Panc1 (cell line): ENCODE results near the gene MS4A15. TPM values are rescaled to one million over a fixed set of nuclear protein-coding genes. Genes with fewer than 3 reads are reported as not detected.

Experiments
- ATAC-seq: fragments of 200-7000 bp; cut with Tn5 transposase; 2 replicates; pipeline ENCODE4 v1.9.1; 2020; ENCODE audit warnings: mild to moderate bottlenecking, moderate library complexity
- BruUV-seq: library from RNA; stranded (reverse); fragments of 400-500 nt; replicated peaks from 2 replicates; lab custom pipeline; 2021; lab: Mats Ljungman, UMichigan
- CTCF ChIA-PET: fragments of 300-600 bp; sonication (Branson Sonifier 250); formaldehyde crosslinking; loops from one replicate; lab custom pipeline; 2022; ENCODE audit warnings: antibody characterized with exemption; lab: Charles Lee
- POLR2A ChIA-PET: fragments of 300-600 bp; sonication (Branson Sonifier 250); formaldehyde crosslinking; loops from one replicate; lab custom pipeline; 2022; ENCODE audit warnings: antibody characterized with exemption; lab: Charles Lee
- DNase-seq: peaks from one replicate; pipeline ENCODE4 v3.0.0-alpha.2; 2010; ENCODE audit warnings: low read depth, low spot score
- H3K27ac ChIP-seq: 2 replicates; pipeline ENCODE4 v1.5.1; 2011; ENCODE audit warnings: mild to moderate bottlenecking, low read length, inconsistent platforms
- H3K27me3 ChIP-seq: fragments of 200-500 bp; sonication (Bioruptor generic); 2 replicates; pipeline ENCODE4 v1.6.0; 2014; ENCODE audit warnings: low read length, inconsistent platforms; ENCODE audit not compliant: control insufficient read depth, insufficient read depth
- H3K36me3 ChIP-seq: fragments of 200-500 bp; sonication (Bioruptor generic); 2 replicates; pipeline ENCODE4 v1.5.1; 2014; ENCODE audit warnings: inconsistent platforms, mild to moderate bottlenecking, low read length, moderate library complexity; ENCODE audit not compliant: control insufficient read depth, insufficient read depth
- H3K4me1 ChIP-seq: 2 replicates; pipeline ENCODE4 v1.5.1; 2011; ENCODE audit warnings: inconsistent platforms, mild to moderate bottlenecking, low read length, moderate library complexity; ENCODE audit not compliant: control insufficient read depth, insufficient read depth
- H3K4me3 ChIP-seq, 2 experiments: 2 replicates each; pipeline ENCODE4 v1.5.1; 2011 to 2012; ENCODE audit warnings: low read depth in 2 of 2, low read length in 2 of 2, mild to moderate bottlenecking in 2 of 2, inconsistent platforms in 1 of 2, moderate library complexity in 1 of 2
- H3K9me3 ChIP-seq: fragments of 200-500 bp; sonication (Bioruptor generic); 2 replicates; pipeline ENCODE4 v1.5.1; 2014; ENCODE audit warnings: low read depth, mild to moderate bottlenecking, inconsistent platforms, low read length, moderate library complexity; ENCODE audit not compliant: control insufficient read depth, insufficient read depth
- POLR2AphosphoS5 ChIP-seq: IDR thresholded peaks from 2 replicates; pipeline ENCODE4 v1.6.1; 2012; ENCODE audit warnings: mild to moderate bottlenecking, low read depth, low read length, moderate library complexity
- SIN3A ChIP-seq: IDR thresholded peaks from 2 replicates; pipeline ENCODE4 v1.6.1; 2012; ENCODE audit warnings: low read depth, mild to moderate bottlenecking, low read length, moderate library complexity, borderline replicate concordance; ENCODE audit not compliant: insufficient read depth
- TCF7L2 ChIP-seq: IDR thresholded peaks from 2 replicates; pipeline ENCODE4 v1.6.1; 2011; ENCODE audit warnings: mild to moderate bottlenecking, low read depth, low read length, inconsistent platforms
- in situ Hi-C: cut with HindIII; loops from 2 replicates; pipeline ENCODE4 v1.10.0; 2016; ENCODE audit warnings: low sequenced_read_pairs, low pct_unique_long_range_greater_than_20kb
- intact Hi-C: fragments of 100-400 bp; cut with micrococcal nuclease; formaldehyde crosslinking; loops from one replicate; pipeline ENCODE4 v1.10.0; 2022; ENCODE audit not compliant: unreplicated experiment
- total RNA-seq: library from RNA; stranded (reverse); gene quantifications from one replicate; pipeline ENCODE4 v1.2.1, GENCODE V29; 2021; ENCODE audit not compliant: unreplicated experiment
- TF ChIP-seq, protein P1 (sequence below): fragments of 450-650 bp; IDR thresholded peaks from 2 replicates; pipeline ENCODE4 v1.5.1; 2017; ENCODE audit warnings: mild to moderate bottlenecking
- TF ChIP-seq, protein P2 (sequence below), 2 experiments: IDR thresholded peaks; 2 replicates each; pipeline ENCODE4 v1.6.1; 2011 to 2012; ENCODE audit warnings: low read depth in 2 of 2, control low read depth in 1 of 2, low read length in 1 of 2, mild to moderate bottlenecking in 1 of 2, moderate library complexity in 1 of 2; ENCODE audit not compliant: insufficient read depth in 1 of 2

The MS4A15 gene
- total RNA-seq, 1 experiment from 2014 or later = not detected

DNA sequence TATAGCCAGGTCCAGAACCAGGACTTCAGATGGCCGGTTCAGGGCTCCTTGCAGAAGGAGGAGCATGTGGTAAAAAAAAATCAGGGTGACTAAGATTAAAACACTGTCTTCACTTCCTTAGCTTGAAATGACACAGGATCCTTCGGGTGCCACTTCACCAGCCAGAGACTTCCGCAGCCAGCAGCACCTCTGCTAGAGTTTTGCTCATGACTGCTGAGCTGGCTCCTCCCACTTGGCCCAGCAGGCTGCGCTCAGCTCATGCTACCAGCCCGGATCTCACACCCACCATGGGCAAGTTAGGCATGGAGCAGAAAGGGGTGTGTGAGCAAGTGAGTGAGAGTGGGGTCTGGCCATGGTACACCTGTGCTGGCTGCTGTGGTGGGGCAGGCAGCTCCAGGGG lies 38.7 kb upstream of the MS4A15 start:
- no peaks in the 10 kb centered on the region for H3K9me3 ChIP-seq
- H3K27ac ChIP-seq = no peak overlapping the region
- H3K27me3 ChIP-seq = peaks cover 9% of the 10 kb centered on the region; the same call in 1 of the 2 replicates
- no peak for DNase-seq
- TF ChIP-seq POLR2AphosphoS5 (no peak), TCF7L2 (no peak), SIN3A (no peak)
- TF ChIP-seq, protein P1, sequence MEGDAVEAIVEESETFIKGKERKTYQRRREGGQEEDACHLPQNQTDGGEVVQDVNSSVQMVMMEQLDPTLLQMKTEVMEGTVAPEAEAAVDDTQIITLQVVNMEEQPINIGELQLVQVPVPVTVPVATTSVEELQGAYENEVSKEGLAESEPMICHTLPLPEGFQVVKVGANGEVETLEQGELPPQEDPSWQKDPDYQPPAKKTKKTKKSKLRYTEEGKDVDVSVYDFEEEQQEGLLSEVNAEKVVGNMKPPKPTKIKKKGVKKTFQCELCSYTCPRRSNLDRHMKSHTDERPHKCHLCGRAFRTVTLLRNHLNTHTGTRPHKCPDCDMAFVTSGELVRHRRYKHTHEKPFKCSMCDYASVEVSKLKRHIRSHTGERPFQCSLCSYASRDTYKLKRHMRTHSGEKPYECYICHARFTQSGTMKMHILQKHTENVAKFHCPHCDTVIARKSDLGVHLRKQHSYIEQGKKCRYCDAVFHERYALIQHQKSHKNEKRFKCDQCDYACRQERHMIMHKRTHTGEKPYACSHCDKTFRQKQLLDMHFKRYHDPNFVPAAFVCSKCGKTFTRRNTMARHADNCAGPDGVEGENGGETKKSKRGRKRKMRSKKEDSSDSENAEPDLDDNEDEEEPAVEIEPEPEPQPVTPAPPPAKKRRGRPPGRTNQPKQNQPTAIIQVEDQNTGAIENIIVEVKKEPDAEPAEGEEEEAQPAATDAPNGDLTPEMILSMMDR = no peak
- TF ChIP-seq, protein P2, sequence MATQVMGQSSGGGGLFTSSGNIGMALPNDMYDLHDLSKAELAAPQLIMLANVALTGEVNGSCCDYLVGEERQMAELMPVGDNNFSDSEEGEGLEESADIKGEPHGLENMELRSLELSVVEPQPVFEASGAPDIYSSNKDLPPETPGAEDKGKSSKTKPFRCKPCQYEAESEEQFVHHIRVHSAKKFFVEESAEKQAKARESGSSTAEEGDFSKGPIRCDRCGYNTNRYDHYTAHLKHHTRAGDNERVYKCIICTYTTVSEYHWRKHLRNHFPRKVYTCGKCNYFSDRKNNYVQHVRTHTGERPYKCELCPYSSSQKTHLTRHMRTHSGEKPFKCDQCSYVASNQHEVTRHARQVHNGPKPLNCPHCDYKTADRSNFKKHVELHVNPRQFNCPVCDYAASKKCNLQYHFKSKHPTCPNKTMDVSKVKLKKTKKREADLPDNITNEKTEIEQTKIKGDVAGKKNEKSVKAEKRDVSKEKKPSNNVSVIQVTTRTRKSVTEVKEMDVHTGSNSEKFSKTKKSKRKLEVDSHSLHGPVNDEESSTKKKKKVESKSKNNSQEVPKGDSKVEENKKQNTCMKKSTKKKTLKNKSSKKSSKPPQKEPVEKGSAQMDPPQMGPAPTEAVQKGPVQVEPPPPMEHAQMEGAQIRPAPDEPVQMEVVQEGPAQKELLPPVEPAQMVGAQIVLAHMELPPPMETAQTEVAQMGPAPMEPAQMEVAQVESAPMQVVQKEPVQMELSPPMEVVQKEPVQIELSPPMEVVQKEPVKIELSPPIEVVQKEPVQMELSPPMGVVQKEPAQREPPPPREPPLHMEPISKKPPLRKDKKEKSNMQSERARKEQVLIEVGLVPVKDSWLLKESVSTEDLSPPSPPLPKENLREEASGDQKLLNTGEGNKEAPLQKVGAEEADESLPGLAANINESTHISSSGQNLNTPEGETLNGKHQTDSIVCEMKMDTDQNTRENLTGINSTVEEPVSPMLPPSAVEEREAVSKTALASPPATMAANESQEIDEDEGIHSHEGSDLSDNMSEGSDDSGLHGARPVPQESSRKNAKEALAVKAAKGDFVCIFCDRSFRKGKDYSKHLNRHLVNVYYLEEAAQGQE (IDR thresholded peaks at IDR 0.05; ENCODE audit: insufficient read depth in 1 of 2, low read depth in 2 of 2, low read length in 1 of 2) = no peak
- no peaks in the 10 kb centered on the region for H3K4me1 ChIP-seq
- H3K4me3 ChIP-seq = no peak overlapping the region
- BruUV-seq = no TSS peak
- POLR2A ChIA-PET = no interaction called here
- H3K36me3 ChIP-seq = no peaks in the 10 kb centered on the region
- no peak for ATAC-seq
- intact Hi-C loops = no loop called here
- in situ Hi-C loops = no loop called here
- CTCF ChIA-PET = no interaction called here

DNA sequence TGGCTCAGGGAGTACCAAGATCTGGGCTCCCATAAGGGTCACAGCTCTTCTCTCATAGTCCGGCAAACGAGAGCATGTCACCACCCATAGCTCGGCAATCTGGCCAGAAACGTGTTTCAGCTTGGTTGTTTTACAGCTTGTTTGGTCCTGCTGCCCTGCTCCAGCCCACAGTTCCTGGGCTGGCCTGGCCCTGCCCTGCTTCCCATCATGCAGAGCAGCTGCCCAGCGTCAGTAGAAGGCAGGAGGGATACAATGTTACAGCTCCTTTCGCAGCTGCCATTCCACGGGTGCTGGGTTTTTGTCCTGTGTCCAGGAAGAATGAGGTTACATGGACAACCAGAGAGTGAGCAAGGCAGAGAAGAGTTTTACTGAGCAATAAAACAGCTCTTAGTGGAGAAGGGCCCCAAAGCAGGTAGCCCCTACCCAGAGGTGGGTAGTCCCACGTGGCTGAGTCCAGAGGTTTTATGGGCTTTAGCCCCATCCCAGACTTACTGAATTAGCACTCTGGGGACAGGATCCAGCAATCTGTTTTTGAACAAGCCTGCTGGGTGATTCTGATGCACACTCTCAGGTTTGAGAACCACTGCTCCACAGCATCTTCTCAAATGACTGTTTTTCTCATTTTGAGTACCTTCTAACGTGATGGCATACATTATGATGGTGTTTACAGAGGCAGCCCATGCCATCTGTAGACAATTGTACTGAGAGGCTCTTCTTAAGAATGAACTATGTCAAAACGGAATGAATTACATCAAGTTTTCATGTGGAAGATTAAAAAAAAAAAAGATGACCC lies 37.9 kb upstream of the MS4A15 start:
- DNase-seq = no peak
- TF ChIP-seq, protein P2 (IDR thresholded peaks at IDR 0.05; ENCODE audit: insufficient read depth in 1 of 2, low read depth in 2 of 2, low read length in 1 of 2) = no peak
- TF ChIP-seq, protein P1 = no peak
- TF ChIP-seq SIN3A = no peak
- TF ChIP-seq POLR2AphosphoS5 = no peak
- H3K27ac ChIP-seq = no peak overlapping the region
- no peaks in the 10 kb centered on the region for H3K9me3 ChIP-seq
- no peak for ATAC-seq
- H3K27me3 ChIP-seq = peaks cover 9% of the 10 kb centered on the region; the same call in 1 of the 2 replicates
- no peaks in the 10 kb centered on the region for H3K4me1 ChIP-seq
- BruUV-seq = no TSS peak
- intact Hi-C loops = no loop called here
- no peak overlapping the region for H3K4me3 ChIP-seq
- H3K36me3 ChIP-seq = no peaks in the 10 kb centered on the region
- in situ Hi-C loops = no loop called here
- ChIA-PET POLR2A (no interaction called here), CTCF (no interaction called here)
